ENCODE measurements around the gene C3.

C3 gene

GRCh38 chr19:6730153-6730804 is 9.8 kb upstream of the C3 start:
- DNase-seq: no peak

- DNase-seq: no peak
These were observed 9.2 kb upstream of the C3 start for GRCh38 chr19:6729573-6730152.

- DNase-seq: no peak
These were observed 7.9 kb upstream of the C3 start for GRCh38 chr19:6728346-6728745.

- no peak for DNase-seq
These were observed 5.2 kb upstream of the C3 start for GRCh38 chr19:6725513-6726231.

GRCh38 chr19:6724631-6725492 is 4.4 kb upstream of the C3 start:
- DNase-seq: no peak

GRCh38 chr19:6723738-6724137 is 3.3 kb upstream of the C3 start:
- DNase-seq: no peak

GRCh38 chr19:6723108-6723618 is 2.7 kb upstream of the C3 start:
- no peak for DNase-seq

- no peak for DNase-seq
These were observed 1.3 kb upstream of the C3 start for GRCh38 chr19:6721773-6722172.

GRCh38 chr19:6721138-6721474 is 656 bp upstream of the C3 start:
- no peak for DNase-seq

- DNase-seq: no peak
These were observed 470 bp downstream of the C3 start for GRCh38 chr19:6719992-6720368.

GRCh38 chr19:6719540-6719861 is 949 bp downstream of the C3 start:
- no peak for DNase-seq

GRCh38 chr19:6718741-6719539 is 1.5 kb downstream of the C3 start:
- peak; percentile 23 for DNase-seq

- DNase-seq: no peak
These were observed 2.2 kb downstream of the C3 start for GRCh38 chr19:6718111-6718740.

- DNase-seq: no peak
These were observed 2.9 kb downstream of the C3 start for GRCh38 chr19:6717441-6717971.

- no peak for DNase-seq
These were observed 3.4 kb downstream of the C3 start for GRCh38 chr19:6717036-6717435.

GRCh38 chr19:6716610-6716970 is 3.9 kb downstream of the C3 start:
- no peak for DNase-seq

- DNase-seq: no peak
These were observed 5.5 kb downstream of the C3 start for GRCh38 chr19:6714749-6715555.

- DNase-seq: no peak
These were observed 6.4 kb downstream of the C3 start for GRCh38 chr19:6713773-6714692.

GRCh38 chr19:6712692-6713670 is 7.5 kb downstream of the C3 start:
- DNase-seq: no peak
